AG04450 (cell line): ENCODE measurements around the gene IL1RAPL1. TPM values are rescaled to one million over a fixed set of nuclear protein-coding genes. Genes with fewer than 3 reads are reported as not detected.

Experiments used
- CTCF ChIA-PET: fragments of 300-600, 350-600 bp; formaldehyde crosslinking; extraction: SDS; loops from one replicate; lab custom pipeline; 2022; ENCODE audit warnings: antibody characterized with exemption, inconsistent platforms; lab: Charles Lee
- POLR2A ChIA-PET: fragments of 350-600 bp; formaldehyde crosslinking; extraction: SDS; loops from one replicate; lab custom pipeline; 2021; ENCODE audit warnings: antibody characterized with exemption, inconsistent platforms; lab: Yijun Ruan, JAX
- DNase-seq: peaks from one replicate; pipeline ENCODE4 v3.0.0-alpha.2; 2011; ENCODE audit warnings: low read depth, low spot score
- H3K27ac ChIP-seq: one replicate; pipeline ENCODE4 v1.5.1; 2012; ENCODE audit warnings: low read depth, low read length, control low read depth
- H3K27me3 ChIP-seq: one replicate; pipeline ENCODE4 v1.6.0; 2012; ENCODE audit warnings: low read length; ENCODE audit not compliant: control insufficient read depth, insufficient read depth
- H3K4me3 ChIP-seq: 2 replicates; pipeline ENCODE4 v1.5.1; 2011; ENCODE audit warnings: mild to moderate bottlenecking, low read depth, low read length, control low read depth
- H3K9me3 ChIP-seq: 2 replicates; pipeline ENCODE4 v1.5.1; 2012; ENCODE audit warnings: low read length; ENCODE audit not compliant: control insufficient read depth, insufficient read depth
- polyA plus RNA-seq: library from polyadenylated mRNA; depleted of rRNA; stranded (reverse); fragments of >200 nt; gene quantifications from 2 replicates; pipeline ENCODE4 v1.2.3, GENCODE V29; 2011
- TF ChIP-seq, protein P1 (sequence below): IDR thresholded peaks from 2 replicates; pipeline ENCODE4 v1.5.1; 2011; ENCODE audit warnings: low read depth, low read length, control low read depth, inconsistent platforms

IL1RAPL1 gene
- polyA plus RNA-seq, 1 experiment, result 0.93 TPM

GRCh38 chrX:28718450-28718849 lies 131.2 kb downstream of the IL1RAPL1 start:
- no peaks in the 10 kb centered on the region for H3K27me3 ChIP-seq
- ChIA-PET POLR2A (no interaction called here), CTCF (no interaction called here)
- TF ChIP-seq, protein P1, sequence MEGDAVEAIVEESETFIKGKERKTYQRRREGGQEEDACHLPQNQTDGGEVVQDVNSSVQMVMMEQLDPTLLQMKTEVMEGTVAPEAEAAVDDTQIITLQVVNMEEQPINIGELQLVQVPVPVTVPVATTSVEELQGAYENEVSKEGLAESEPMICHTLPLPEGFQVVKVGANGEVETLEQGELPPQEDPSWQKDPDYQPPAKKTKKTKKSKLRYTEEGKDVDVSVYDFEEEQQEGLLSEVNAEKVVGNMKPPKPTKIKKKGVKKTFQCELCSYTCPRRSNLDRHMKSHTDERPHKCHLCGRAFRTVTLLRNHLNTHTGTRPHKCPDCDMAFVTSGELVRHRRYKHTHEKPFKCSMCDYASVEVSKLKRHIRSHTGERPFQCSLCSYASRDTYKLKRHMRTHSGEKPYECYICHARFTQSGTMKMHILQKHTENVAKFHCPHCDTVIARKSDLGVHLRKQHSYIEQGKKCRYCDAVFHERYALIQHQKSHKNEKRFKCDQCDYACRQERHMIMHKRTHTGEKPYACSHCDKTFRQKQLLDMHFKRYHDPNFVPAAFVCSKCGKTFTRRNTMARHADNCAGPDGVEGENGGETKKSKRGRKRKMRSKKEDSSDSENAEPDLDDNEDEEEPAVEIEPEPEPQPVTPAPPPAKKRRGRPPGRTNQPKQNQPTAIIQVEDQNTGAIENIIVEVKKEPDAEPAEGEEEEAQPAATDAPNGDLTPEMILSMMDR, result no peak
- no peak for DNase-seq
- no peaks in the 10 kb centered on the region for H3K9me3 ChIP-seq
- H3K27ac ChIP-seq, result no peak overlapping the region
- no peak overlapping the region for H3K4me3 ChIP-seq

DNA sequence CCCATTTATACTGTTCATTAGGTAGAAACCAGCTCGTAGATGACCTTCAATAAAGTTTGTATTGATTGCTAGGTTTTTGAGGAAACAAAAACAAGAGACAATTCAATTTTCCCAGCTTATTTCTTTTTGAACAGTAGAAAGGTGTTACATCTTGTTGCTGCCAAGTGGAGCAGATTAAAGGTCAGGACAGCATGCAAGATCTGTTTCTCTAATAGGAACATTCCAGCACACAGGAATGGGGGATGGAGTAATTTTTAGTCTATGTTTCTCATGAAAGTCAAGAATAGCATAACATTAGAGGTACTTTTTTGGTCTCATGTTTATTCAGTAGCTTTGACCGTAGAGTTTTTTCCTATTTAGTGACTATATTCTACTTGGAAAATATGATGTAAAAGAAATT lies 132.4 kb downstream of the IL1RAPL1 start:
- H3K4me3 ChIP-seq, result no peak overlapping the region
- TF ChIP-seq, protein P1, result no peak
- DNase-seq, result no peak
- no peaks in the 10 kb centered on the region for H3K9me3 ChIP-seq
- H3K27ac ChIP-seq, result no peak overlapping the region
- ChIA-PET POLR2A (no interaction called here), CTCF (no interaction called here)
- H3K27me3 ChIP-seq, result no peaks in the 10 kb centered on the region

GRCh38 chrX:28752330-28752729 lies 165.1 kb downstream of the IL1RAPL1 start:
- no peak for DNase-seq
- CTCF ChIA-PET, result no interaction called here
- no peak overlapping the region for H3K4me3 ChIP-seq
- H3K9me3 ChIP-seq, result no peaks in the 10 kb centered on the region
- no peaks in the 10 kb centered on the region for H3K27me3 ChIP-seq
- POLR2A ChIA-PET, result no interaction called here
- no peak overlapping the region for H3K27ac ChIP-seq
- TF ChIP-seq, protein P1, result no peak

- Histone ChIP-seq H3K4me3 (no peak overlapping the region), H3K27ac (no peak overlapping the region), H3K27me3 (no peaks in the 10 kb centered on the region), H3K9me3 (no peaks in the 10 kb centered on the region)
- DNase-seq, result no peak
- ChIA-PET CTCF (no interaction called here), POLR2A (no interaction called here)
- TF ChIP-seq, protein P1, result no peak
Observed at GRCh38 chrX:28756175-28756574, 168.9 kb downstream of the IL1RAPL1 start.

GRCh38 chrX:28756647-28757046 lies 169.4 kb downstream of the IL1RAPL1 start:
- ChIA-PET CTCF (no interaction called here), POLR2A (no interaction called here)
- Histone ChIP-seq H3K27ac (no peak overlapping the region), H3K4me3 (no peak overlapping the region), H3K27me3 (no peaks in the 10 kb centered on the region), H3K9me3 (no peaks in the 10 kb centered on the region)
- DNase-seq, result no peak
- TF ChIP-seq, protein P1, result no peak
